GM18858 (cell line): ENCODE data around the gene ADAMTS13.

Experiments
- ATAC-seq: cut with Tn5 transposase; IDR thresholded peaks from one replicate; pipeline ENCODE4 v1.9.1; 2021; ENCODE audit not compliant: unreplicated experiment

ADAMTS13 gene

DNA sequence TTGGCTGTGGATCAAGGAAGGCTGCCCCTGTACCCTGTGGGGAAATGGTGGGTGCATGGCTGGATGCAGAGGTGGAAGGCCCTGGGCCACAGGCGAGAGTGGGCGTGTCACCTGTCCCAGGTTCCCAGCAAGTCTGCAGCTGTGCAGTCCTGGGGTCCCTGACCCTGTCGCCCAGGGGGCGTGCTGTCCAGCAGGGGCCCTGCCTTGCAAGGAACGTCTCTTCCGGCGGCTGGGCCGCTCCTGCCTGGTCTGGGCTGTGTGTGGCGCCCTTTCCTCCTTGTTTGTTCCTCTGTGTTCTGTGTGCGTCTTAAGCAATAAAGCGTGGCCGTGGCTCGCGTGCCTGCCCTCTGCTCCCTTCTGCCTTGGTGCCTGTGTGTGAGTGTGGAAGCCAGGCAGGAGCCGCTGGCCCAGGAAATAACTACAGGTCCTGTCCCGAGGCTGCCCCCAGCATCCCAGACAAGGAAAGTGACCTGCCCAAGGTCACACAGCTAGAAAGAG is 48.3 kb downstream of the ADAMTS13 start:
- ATAC-seq = no peak

DNA sequence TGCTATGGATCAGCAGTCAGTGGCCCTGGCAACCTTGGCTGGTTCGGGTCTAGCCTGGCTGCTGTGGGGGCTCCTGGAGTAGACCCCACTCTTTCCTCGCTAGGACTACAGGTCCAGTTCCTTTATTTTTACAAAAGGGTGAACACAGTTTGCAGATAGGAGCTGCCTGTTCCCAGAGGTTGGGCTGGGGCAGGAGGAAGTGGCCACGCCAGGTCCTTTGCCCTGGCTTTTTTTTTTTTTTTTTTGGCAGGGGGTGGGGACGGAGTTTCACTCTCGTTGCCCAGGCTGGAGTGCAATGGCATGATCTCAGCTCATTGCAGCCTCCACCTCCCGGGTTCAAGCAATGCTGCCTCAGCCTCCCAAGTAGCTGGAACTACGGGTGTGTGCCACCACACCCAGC is 48.8 kb downstream of the ADAMTS13 start:
- no peak for ATAC-seq

DNA sequence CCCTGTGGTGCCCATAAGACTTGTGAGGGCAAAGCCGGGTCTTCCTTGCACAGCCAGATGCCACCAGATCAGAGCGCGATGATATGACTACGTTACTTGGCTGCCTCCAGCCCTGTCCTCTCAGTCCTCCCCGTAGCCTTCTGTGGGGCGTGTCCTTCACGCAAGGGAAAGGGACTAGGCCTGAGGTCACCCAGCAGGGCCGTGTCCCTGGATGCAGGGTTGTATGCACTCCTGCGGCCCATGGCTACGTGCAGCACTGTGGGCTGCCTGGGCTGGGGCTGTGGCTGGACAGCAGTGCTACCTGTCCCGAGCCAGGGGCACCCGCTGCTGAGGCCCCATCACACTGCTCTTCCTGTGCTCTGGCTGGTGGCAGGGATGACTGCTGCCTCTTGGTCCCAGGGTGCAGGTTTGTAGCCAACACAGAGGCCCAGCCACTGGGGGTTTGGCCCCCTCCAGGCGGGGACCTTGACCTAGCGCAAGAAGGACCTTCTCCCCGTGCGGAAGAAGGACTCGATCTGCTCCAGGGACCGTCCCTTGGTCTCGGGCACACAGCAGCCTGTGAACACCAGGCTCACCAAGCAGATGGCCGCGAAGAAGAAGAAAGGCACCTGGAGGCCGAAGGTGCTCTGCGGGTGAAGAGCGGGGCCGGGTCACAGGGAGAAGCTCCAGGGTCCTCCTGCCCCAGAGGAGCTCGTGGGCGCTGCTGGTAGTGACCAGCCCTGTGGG is 49.5 kb downstream of the ADAMTS13 start:
- ATAC-seq = no peak

DNA sequence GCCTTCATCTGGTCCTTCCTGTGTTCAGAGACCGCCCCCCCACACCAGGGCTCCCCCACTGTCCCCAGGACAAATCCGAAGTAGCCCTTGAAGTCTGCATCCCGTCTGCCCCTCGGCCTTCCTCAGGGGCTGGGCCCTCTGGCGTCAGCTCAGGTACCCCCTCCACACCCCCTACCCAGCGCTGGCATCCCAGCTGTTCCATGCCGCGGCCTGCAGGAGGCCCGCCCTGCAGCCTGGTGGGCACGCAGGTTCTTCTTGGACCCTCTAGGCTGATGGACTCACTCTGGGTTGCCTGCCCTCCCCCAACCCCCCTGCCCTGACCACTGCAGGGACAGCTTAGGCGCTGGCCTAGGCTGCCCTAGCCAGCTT is 50.1 kb downstream of the ADAMTS13 start:
- no peak for ATAC-seq

DNA sequence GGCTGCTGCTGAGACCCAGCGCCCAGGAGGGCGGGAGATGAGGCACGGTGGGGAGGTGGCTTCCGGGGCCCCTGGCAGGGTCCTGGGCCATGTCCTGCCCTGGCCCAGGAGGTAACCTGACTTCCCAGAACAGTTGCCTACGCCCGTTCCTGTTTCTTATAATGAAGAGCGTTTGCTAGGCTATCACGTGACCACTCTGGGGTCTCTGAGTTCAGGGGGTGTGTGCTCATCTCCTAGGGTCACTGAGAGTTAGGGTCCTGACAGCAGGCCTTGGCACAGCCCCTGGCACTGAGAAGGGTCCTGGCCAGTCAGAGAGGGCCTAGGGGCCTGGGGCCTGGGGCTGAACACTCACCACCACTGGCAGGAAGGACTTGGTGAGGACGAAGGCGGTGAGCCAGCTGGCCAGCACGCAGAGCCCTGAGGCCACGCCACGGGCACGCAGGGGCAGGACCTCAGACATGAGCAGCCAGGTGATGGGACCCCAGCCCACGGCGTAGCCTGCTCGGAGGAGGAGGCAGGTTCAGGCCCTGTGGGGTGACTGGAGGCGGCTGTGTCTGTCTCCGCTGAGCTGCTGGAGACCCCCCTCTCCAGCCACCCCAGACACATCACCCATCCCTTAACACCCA is 50.7 kb downstream of the ADAMTS13 start:
- no peak for ATAC-seq

DNA sequence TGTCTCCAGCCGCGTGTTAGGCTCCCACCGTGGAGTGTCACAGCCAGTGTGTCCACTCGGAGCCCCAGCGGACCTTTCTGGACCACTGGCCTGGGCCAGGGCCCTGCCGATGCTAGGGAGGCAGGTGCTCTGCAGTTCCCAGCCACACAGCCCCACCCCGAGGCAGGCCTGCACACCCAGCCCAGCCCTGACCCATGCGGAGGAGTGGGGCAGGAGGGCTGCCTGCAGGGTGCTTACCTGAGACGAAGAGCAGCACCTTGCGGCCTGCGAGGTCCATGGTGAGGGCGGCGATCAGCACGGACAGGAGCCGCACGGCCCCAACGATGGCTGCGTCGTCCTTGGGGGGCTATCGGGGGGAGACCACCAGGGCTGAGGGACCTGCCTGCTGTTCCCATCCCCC is 51.6 kb downstream of the ADAMTS13 start:
- ATAC-seq = no peak

DNA sequence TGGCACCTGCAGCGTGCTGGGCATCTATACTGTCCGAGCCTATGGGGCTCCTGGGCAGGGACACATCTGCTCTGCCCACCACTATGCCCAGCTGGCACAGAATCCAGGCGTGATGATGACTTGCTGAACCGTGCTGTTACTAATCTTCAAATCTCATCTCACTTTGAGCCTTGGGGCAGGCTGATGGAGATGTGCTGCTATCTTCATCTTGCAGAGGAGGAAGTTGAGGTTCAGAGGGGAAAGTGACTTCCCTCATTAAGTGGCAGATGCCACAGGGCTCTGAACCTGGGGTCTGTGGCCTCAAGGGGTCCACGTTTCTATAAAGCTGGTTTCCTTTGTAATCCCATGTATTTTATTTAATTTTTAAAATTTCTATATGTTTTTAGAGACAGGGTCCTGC is 52.0 kb downstream of the ADAMTS13 start:
- ATAC-seq = no peak

DNA sequence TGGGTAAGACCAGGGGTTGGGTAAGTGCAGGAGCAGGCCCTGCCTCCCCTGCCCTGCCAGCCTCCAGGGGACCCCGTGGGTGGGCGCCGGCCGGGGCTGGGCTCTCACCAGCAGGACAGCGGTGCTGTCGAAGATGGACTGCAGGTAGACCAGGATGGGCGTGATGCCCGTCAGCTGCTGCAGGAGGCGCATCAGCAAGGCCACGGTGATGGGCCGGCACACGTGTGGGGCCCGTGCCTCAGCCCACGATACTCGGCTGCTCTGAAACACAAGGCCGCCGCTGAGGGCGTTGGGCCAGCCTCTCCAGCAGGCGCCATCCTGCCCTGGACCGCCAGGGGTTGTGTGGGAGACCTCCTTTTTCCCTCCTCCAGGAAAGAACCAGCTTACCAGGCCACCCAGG is 52.7 kb downstream of the ADAMTS13 start:
- no peak for ATAC-seq

DNA sequence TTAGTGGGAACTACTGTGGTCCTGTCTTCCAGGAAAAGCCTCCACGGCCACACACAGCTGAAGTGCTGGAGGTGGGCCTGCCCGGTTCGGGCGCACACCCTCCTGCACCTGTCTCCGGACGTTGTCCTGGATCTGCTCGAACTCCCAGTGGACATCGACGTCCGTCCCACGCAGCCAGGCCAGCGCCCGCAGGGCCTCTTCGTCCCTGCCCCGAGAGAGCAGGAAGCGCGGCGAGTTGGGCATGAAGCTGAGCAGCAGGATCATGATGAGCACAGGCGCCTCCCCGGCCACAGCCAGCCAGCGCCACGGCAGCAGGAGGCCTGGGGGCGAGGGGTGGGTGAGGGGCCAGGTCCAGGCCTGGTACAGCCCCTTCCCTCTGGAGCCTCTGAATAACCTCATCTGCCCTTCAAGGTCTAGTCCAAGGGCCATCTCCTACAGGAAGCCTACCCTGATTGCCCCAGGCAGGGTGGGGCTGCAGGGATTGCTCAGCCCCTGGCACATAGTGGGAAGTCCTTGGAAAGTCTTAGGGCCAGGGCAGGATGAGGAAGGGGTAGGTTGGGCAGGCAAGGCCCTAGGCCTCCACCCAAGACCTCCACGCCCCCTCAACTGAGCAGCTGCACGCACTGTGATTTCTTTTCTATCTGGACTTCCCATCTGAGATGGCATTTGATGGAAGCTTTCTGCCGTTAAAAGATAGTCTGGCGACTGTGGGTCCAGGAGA is 53.3 kb downstream of the ADAMTS13 start:
- no peak for ATAC-seq

DNA sequence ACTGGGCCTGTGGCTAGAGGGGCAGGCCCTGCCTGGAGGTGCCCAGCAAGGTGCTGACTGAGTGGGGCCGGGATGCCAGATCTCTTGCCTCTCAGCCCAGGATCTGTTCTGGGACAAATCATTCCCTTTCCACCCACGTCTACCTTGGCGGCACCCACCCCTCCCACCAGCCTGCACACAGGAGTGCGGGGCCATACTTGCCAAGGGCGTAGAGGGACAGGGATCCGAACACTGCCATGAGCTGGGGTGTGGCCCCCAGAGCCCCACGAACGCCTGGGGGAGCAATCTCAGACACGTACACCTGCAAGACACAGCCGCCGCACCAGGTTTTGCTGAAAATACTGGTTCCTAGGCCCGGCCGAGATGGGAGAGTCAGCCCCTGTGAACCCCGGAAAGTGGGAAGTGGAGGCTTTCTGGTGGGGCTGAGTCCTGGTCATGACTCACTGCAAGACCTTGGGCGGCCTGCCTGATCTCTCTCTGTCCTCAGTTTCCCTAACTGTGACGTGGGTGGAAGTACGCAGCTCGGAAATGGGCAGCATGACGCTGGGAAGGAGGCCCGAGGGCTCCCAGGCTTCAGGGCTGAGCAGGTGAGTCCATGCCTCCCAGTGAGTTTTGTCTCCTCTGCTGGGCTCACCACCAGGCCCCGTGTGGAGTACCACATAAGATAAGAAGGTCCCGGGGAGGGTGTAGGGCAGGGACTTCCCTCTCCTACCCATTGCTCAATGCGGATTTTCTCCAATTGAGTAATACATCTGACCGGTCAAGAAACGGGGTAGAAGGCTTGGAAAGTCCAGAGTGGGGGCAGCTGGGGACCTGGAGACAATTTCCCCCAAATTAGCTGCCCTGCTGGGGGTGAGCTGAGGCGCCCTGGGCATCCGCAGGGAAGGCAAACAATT is 54.1 kb downstream of the ADAMTS13 start:
- no peak for ATAC-seq

DNA sequence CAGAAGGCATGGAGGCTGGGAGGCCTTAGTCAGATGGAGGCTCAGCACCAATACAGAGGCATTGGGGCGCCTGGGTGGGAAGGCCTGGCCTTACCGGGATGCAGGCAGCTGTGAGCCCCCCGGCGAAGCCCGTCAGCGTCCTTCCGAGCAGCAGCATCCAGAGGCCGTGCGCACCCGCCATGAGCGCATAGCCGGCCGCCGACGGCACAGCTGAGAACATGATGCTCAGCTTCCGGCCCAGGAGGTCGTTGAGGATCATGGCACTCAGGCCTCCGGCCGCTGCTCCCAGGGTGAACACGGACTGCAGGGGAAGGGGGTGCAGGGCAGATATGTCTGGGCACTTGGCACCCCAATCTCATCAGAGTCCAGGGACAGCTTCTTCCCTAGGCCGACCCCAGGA is 54.8 kb downstream of the ADAMTS13 start:
- ATAC-seq = no peak

DNA sequence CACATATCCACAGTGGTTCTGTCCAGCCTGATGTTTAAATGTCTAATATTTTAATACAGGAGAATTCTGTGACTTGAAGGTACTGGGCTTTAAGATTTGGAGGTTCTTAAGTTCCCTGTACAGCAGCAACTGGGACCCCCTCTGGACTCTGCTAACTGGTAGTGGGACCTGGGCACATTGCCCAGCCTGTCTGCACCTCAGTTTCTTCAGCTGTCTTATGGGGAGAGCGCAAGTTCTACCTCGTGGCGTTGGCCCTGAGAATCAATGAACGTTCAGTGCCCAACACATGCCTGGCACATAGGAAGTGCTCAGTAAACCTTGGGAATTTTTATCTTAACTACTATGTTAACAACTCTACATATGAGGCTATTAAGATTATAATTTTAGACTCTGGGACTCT is 55.3 kb downstream of the ADAMTS13 start:
- no peak for ATAC-seq

DNA sequence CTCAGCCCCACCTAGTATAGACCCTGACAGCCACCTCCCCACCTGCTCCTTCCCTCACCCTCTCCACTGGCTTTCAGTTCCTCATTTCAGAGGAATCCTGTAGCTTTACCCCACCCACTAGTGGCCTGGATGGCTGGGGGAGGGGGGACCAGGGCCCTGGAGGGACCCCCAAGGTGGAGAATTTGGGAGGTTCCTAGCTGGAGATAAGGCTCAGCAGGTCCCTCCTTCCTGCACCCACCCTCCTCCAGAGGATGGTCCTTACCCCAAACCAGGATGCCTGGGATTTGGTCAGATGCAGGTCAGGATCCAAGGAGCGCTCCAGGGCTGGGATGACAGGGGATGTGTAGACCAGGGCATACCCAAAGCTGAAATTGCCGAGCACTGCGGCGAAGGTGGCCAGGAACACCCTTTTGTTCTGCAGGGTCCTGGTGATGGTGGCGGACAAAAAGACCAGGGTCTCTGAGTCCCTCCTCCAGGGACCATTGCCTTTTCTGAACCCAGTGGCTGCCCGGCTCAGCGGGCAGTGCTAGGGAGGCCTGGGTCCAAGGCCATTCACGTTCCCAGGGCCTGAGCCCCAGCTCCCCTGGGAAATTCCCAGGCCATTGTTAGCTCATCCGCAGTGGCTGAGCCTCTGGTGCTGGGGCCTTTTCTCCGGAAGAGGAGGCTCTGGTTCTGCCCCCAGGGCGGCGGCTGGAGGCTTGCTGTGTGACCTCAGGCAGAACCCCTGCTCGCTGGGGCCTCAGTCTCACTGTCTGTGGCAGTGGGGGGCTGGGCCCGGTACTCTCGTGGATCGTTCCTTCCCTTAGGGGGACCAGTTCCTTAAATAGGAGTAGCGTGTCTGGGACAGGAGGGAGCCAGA is 56.1 kb downstream of the ADAMTS13 start:
- ATAC-seq = peak; percentile 16

DNA sequence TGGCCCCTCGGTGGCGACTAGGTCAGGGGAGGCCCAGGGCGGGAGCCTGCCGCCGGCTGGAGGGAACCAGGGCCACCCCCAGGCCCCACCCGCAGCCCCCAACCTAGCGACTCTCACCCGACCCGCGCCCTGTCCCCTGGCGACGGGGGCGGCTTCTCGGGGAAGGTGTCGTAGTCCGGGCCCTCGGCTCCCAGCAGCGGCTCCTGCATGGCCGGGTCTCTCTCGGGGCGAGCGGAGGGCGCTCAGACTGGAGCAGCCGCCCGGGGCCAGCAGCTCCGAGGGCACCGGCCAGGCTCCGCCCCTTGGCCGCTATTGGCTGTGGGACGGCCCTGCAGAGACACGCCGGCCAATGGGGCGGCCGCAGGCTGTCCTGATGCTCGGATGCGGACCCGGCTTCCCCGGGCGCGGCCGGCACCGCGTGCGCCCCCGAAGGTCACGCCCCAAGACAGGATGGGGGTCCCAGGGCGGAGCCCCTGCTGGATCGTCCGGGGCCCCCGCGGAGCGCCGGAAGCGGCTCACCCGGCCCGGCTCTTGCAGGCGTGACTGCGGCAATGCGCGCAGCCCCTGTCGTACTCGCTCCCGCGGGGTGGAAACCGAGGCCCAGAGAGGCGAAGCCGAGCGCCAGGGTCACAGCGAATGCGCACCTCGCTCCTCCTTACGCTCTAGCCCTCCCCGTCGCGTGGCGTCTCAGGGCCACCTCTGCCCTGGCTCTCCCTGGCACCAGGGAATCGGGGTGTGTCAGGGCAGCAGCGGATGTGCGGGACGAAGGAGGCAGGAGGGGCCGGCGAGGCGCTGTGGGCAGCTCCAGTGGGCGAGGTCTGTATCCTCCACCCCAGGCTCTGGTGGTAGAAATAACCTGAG is 56.9 kb downstream of the ADAMTS13 start, which contains the start of gene SLC2A6:
SLC2A6 (minus strand) TSS at position 249 of the 861 bp plus-strand sequence; CDS start at position 209, 40 bp downstream.
- ATAC-seq = peak; percentile 63

DNA sequence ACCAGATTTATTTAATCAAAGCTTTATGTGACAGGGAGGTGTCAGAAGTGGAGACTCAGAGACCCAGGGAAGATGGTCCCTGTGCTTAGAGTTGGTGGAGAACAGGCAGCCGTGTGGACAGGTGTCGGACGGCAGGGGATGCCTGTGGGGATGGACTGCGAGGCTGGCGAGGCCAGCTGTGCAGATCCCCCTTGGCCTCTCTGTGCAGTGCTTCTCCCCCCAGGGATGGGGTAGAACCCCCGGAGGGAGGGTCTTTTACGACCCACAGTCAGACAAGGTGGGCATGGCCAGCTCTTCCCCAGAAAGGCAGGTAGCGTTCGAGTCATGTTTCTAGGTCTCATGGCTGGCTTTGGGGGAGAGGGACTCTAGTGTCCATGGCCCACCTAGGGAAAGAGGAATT is 61.4 kb downstream of the ADAMTS13 start:
- ATAC-seq = no peak

DNA sequence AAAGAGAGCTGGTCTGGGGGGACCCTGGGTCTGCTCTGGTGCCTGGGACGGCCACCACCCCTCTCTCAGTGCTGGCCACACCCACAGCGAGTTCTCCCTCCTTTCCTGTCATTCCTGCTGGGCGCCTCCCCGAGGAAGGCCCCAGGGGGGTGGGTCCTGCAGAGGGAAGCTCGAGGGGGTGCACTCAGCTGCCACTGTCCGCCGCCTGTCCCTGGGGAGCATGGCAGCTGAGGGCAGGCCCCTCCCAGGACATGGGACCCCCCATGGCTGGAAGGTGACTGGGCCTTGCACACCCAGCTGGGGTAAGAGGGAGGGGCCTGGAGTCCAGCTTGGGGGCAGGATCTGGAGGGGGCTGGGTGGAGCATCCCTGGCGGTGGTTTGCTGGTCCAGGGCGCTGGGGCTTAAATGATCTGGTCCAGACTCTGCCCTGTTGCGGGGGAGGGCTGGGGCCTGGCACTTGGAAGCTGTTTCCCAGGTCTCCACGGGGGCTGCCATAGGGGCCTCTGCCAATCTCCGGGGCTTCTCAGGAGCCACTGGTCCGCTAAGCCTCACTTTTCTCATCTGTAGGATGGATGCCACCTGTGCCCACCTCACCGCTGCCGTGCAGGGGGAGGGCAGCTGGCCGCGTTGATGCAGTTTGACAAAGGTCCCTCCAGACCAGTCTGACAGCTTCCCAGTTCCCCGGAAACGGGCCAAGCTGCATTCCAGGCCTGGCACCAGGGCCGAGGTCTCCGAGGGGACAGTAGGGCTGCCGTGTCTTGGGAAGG is 62.7 kb downstream of the ADAMTS13 start:
- no peak for ATAC-seq

DNA sequence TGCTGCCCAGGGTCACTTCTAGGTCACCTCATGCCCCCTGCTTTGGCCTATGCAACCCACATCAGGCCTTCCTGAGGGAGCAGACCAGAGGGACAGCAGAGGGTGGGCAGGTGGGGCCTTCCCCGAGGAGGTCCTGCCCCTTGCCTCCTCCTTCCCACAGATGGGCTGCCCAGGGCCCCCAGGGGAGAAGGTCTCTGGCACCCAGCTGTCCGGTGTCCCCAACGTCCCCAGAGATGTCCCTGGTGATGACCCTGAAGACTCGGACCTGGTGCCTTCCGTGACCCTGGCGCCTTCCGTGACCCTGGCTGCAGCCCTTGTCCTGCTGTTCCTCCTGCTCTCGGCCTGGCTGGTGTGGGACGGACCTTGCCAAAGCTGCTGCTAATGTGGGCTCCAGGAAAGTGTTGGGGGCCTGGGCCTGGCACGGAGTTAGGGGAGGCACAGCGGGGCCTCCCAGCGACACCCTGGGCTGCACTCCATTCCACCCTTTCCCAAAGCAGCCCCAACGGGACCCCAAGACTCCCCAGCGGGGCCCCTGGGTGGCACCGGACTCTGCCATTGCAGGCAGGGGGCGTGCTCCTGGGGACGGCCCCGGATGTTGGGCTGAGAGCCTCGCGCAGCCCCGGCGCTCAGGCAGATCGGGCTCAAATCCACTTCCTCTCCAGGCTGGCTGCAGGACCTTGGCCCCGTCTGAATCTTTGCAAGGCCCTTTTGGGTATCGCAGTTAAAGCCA is 63.5 kb downstream of the ADAMTS13 start:
- no peak for ATAC-seq

DNA sequence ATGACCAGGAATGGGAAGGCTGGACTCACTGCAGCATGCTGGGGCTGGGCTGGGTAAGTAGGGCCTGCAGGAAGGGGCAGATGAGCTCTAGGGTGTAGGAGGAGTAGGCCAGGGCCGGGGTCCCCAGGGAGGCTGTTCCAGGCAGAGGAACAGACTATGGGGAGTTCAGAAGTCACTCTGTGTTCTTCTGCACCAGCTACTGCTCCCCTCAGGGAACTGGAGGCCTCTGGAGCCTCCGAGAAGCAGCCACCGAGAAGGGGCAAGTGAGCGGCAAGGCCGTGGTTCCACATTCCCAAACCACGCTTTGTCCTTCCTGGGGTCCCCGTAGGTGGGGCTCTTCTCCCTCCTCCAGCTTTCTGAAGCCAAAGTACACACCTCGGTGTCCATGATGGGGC is 65.2 kb downstream of the ADAMTS13 start:
- no peak for ATAC-seq
